ENCODE results near the gene FBRSL1.
"Not testable (repeated sequence)": the region's sequence is repeated elsewhere in the genome, so short reads cannot be mapped to it uniquely, and the experiment has no call there.

Gene FBRSL1

DNA sequence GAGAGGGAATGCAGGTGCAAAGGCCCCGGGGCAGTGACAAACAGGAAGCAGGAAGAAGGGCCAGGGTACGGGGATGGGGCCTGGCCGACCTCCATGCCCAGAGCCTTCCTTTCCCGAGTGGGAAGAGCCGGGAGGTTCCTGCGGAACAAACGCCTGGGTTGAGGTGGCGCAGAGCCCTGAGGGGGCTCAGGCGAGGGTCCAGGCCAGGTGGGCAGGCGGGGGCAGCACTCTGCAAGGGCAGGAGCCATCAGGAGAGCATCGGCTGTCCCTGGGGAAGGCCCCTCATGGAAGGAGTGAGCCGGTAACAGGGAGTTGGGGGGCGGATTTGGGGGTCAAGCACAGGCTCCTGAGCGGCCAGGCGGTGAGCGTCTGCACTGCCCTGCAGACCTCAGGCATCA, 18.1 kb upstream of the FBRSL1 start:
- no peak for DNase-seq

- DNase-seq, result no peak
These were observed 17.6 kb upstream of the FBRSL1 start for GRCh38 chr12:132472386-132472785.

- no peak for DNase-seq
These were observed 15.7 kb upstream of the FBRSL1 start for GRCh38 chr12:132474237-132474741.

DNA sequence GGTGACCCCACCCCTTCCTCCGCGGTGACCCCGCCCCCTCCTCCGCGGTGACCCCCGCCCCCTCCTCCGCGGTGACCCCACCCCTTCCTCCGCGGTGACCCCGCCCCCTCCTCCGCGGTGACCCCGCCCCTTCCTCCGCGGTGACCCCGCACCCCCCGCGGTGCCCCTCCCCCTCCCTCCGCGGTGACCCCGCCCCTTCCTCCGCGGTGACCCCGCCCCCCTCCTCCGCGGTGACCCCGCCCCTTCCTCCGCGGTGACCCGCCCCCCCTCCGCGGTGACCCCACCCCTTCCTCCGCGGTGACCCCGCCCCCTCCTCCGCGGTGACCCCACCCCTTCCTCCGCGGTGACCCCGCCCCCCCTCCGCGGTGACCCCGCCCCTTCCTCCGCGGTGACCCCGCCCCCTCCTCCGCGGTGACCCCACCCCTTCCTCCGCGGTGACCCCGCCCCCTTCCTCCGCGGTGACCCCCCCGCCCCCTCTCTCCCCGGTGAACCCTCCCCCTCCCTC, 15.1 kb upstream of the FBRSL1 start:
- not testable (repeated sequence) for DNase-seq

DNA sequence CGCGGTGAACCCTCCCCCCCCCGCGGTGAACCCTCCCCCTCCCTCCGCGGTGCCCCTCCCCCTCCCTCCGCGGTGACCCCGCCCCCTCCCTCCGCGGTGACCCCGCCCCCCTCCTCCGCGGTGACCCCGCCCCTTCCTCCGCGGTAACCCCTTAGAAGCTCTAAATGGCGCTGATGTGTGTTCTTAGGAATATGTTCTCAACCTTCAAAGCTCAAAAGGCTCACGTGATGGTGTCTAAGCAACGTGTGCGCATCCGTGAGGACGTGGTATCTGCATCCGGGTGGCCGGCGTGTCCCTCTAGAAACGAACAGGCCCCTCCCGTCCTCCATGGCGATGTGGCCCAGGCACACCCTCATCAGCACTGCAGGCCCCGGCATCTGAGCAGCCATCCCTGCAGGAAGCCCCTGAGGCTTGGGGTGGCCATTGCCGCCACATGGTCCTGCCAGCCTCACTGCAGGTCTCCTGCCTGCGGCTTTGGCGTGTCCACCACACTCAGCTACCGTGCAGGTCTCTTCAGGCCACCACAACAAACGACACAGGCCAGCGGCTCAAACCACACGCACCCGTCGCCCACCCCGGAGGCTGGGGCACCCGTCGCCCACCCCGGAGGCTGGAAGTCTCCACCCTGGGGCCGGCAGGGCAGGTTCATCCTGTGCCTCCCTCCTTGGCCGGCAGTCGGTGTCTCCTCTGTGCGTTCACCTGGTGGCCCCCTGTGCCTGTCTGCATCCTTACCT, 14.5 kb upstream of the FBRSL1 start:
- no peak for DNase-seq

GRCh38 chr12:132476038-132476414, 13.9 kb upstream of the FBRSL1 start:
- no peak for DNase-seq

DNA sequence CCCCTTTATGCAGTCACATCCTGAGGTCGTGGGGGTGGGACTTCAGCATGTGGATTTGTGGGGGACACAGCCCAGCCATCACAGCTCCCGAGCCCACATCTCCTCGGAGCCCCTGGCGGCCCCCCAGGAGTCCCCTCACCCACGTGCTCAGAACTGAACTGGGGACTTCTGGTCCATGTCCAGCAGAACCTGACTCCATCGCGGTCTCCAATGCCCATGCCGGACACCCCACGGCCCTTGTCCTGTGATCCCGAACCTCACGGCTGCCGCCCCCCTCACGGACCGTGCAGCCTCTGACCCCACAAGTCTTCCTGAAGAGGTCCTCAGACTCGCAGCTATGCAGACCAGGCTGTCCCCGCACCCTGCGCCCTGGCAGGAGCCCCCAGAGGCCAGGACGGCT, 13.5 kb upstream of the FBRSL1 start:
- no peak for DNase-seq

- DNase-seq, result no peak
These were observed 12.8 kb upstream of the FBRSL1 start for GRCh38 chr12:132477017-132477702.

DNA sequence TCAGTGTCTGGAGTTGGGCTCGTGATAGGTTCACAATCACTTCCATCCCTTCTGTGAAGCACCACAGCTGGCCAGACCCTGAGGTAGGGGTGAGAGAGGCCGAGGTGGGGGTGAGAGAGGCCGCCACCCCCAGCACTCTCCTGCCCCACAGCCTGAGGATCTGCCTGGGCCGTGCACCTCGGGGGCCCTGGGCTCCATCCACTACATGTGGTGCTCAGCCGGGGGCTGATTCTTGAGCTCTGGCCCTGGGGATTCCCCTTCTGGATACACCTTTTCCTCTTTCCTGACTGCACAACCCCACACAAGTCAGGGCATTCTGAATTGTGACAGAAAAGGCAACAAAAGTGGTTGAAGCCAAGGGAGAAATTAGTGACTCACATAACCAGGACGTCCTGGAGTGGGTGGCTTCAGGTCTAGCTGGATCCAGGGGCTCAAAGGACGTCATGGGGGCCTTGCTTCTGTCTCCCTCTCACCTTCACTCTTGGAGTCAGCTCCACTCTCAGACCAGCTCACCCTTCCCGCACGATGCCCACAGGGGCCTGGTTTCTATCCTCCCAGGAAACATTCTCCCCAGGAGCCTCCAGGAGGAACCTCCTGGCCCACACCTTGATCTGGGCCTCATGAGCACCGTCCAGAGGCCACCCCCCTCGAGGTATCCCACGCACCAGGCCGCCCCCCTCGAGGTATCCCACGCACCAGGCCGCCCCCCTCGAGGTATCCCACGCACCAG, 12.1 kb upstream of the FBRSL1 start:
- no peak for DNase-seq

DNA sequence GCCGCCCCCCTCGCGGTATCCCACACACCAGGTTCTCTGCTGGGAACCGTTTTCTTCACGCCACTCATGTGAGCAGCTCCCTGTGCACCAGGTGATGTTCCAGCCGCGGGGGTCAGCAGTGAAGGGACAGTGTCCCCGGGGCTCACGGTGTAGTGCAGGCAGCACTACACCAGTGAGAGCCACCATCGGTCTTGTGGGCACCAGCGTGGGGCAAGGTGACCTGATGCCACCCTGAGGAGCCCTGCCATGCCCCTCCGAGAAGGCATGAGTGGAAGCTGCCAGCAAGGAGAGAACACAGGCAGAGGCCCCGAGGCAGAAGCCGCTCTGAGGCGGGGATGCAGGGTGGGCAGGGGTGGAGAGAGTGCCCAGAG, 11.5 kb upstream of the FBRSL1 start:
- no peak for DNase-seq

DNA sequence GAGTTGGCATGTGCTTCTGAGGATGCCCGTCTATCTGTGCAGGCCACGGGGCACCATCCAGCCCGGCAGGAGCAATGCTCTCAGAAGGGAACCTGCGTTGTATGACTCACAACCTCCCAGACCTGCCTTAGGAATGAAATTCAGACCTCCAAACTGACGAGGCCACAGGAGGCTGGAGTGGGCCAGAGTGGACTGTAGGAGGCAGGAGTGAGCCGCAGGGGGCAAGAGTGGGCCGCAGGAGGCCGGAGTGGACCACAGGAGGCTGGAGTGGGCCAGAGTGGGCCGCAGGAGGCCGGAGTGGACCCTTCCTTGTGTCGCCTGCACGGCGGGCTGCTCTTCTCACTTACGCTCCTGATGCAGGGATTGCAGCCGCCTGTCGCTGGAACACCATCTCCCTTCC, 11.1 kb upstream of the FBRSL1 start:
- DNase-seq, result no peak

- no peak for DNase-seq
These were observed 10.7 kb upstream of the FBRSL1 start for GRCh38 chr12:132479291-132479690.

- DNase-seq, result no peak
These were observed 9.9 kb upstream of the FBRSL1 start for GRCh38 chr12:132479938-132480622.

DNA sequence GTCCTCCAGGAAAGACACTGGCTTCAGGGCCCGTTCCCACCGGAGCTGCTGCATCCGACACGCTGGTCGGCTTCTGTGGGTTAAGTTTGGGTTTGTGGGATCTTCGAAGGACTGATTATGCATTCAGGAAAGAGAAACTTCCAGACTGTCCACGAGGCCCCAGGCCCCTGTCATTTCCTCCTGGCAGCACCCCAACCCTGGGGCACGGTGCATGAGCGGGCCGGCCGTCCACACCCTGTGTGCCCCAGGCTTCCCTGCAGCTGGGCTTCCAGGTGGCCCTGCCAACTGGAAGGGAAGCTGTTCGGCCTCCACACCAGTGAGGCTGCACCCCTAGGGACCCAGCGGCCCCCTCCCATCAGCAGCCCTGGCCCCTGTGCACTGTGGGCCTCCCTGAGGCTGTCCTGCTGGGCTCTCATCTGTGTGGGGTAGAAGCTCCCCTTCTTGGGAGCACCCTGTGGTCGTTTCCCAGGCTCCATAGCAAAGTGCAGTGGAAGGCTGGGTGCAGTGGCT, 9.3 kb upstream of the FBRSL1 start:
- no peak for DNase-seq

DNA sequence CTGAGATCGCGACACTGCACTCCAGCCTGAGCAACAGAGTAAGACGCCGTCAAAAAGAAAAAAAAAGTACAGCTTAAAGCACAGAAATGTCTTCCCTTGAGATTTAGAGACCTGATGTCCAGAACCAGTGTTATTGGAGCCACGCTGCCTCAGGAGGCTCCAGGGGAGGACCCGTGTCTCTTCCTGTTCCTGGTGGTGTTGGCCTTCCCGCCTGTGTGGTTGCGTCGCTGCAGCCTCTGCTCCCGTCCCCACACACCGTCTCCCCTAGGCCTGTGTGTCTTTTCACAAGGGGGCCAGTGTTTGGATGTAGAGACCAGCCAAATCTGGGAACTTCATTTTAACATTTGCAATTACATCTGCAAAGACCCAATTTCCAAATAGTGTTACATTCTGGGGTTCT, 8.6 kb upstream of the FBRSL1 start:
- no peak for DNase-seq

- DNase-seq, result no peak
These were observed 7.9 kb upstream of the FBRSL1 start for GRCh38 chr12:132481771-132482745.

- no peak for DNase-seq
These were observed 7.2 kb upstream of the FBRSL1 start for GRCh38 chr12:132482771-132483170.

DNA sequence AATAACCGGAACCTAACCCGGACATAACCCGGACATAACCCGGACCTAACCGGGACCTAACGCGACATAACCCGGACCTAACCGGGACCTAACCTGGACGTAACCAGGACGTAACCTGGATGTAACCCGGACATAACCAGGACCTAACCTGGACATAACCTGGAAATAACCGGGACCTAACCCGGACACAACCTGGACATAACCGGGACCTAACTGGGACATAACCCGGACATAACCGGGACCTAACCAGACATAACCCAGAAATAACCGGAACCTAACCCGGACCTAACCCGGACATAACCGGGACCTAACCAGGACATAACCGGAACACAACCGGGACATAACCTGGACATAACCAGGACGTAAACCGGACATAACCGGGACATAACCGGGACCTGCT, 6.7 kb upstream of the FBRSL1 start:
- DNase-seq, result no peak

DNA sequence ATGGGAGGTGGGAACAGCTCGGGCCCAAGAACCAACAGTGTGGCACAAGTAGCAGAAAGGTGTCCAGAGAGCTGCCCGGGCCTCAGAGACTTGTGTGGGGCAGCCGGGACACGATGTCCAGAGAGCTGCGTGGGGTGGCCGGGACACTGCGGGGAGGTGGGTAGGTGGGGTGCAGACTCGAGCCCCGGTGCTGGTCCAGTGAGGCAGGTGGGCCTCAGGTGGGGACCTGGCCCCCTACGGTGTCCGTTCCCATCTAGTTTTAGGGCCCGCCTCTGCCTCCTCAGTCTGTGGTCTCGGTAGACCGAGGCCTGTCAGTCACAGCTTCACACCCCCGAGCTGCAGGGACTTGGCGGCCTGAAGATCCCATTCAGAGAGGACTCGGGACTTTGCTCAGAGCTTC, 6.3 kb upstream of the FBRSL1 start:
- no peak for DNase-seq

DNA sequence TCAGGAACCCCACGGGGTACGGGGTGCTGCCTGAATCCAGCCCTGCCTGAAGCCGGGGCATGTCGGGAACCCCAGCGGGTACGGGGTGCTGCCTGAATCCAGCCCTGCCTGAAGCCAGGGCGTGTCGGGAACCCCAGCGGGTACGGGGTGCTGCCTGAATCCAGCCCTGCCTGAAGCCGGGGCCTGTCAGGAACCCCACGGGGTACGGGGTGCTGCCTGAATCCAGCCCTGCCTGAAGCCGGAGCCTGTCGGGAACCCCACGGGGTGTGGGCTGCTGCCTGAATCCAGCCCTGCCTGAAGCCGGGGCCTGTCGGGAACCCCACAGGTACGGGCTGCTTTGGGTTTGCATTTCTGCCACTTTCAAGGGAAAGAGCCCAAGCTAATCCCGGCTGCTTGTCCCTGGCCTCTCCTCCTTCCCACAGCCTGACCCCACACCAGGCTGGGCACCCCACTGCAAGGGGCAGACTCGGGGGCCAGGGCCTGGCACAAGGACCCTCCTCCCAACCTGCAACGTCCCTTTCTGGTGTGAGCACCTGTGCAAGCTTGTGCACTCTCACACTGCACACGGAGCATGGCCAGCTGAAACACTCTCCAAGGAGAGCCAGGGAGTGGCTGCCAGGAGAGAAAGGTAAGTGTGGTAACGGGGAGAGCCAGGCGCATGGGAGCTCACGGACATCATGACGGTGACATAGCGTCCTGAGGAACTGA, 5.6 kb upstream of the FBRSL1 start:
- DNase-seq, result peak; percentile 16

DNA sequence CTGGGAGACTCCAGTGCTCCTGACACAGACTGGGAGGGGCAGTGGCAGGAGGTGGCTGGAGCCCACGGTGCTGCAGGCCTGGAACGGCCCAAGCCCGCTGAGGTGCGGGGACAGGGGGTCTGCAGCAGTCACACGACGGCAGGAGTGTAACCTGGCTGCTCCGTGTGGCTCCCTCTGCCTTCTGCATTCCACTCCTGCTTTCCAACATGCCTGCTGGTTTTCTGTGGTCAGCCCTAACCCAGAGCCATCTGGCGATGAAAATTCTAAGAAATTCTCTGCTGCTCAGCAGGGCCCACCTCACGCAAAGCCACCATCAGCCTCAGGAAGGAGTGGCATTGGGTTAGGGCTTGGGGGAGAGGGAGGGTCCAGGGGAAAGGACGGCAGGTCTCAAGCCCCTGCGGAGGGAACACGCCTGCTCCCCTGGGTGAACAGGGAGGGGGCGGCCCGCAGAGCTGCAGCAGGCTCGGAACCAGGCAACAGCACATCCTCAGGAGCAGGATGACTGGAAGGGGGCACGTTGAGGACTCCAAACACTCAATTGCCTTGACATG, 5.0 kb upstream of the FBRSL1 start:
- no peak for DNase-seq
